HEK293 (cell line): ENCODE measurements around the gene ABHD8.

Experiments used
- OSR2 ChIP-seq: fragments of 450-650 bp; formaldehyde crosslinking; IDR thresholded peaks from 2 replicates; pipeline ENCODE4 v1.5.1; 2016; ENCODE audit warnings: missing biosample characterization, missing genetic modification characterization
- PRDM2 ChIP-seq: fragments of 450-650 bp; formaldehyde crosslinking; IDR thresholded peaks from 2 replicates; pipeline ENCODE4 v1.5.1; 2016; ENCODE audit warnings: missing biosample characterization, missing genetic modification characterization, borderline replicate concordance
- SALL2 ChIP-seq: fragments of 450-650 bp; formaldehyde crosslinking; IDR thresholded peaks from 2 replicates; pipeline ENCODE4 v1.5.0; 2017; ENCODE audit warnings: missing biosample characterization, mild to moderate bottlenecking, missing genetic modification characterization, borderline replicate concordance
- TSHZ1 ChIP-seq: fragments of 450-650 bp; formaldehyde crosslinking; IDR thresholded peaks from 2 replicates; pipeline ENCODE4 v1.5.1; 2016; ENCODE audit warnings: missing biosample characterization, missing genetic modification characterization, borderline replicate concordance
- ZNF114 ChIP-seq: fragments of 450-650 bp; formaldehyde crosslinking; IDR thresholded peaks from 2 replicates; pipeline ENCODE4 v1.5.0; 2017; ENCODE audit warnings: missing biosample characterization, missing genetic modification characterization
- ZNF140 ChIP-seq: fragments of 450-650 bp; formaldehyde crosslinking; IDR thresholded peaks from 2 replicates; pipeline ENCODE4 v1.5.1; 2016; ENCODE audit warnings: missing biosample characterization, missing genetic modification characterization
- ZNF18 ChIP-seq: fragments of 450-650 bp; formaldehyde crosslinking; IDR thresholded peaks from 2 replicates; pipeline ENCODE4 v1.5.1; 2016; ENCODE audit warnings: missing biosample characterization, missing genetic modification characterization
- ZNF292 ChIP-seq: fragments of 450-650 bp; formaldehyde crosslinking; IDR thresholded peaks from 2 replicates; pipeline ENCODE4 v1.5.1; 2016; ENCODE audit warnings: low read depth, missing biosample characterization, missing genetic modification characterization, borderline replicate concordance
- ZNF302 ChIP-seq: fragments of 450-650 bp; formaldehyde crosslinking; IDR thresholded peaks from 2 replicates; pipeline ENCODE4 v1.5.1; 2016; ENCODE audit warnings: missing biosample characterization, missing genetic modification characterization, low read depth
- TF ChIP-seq, protein P1 (sequence below): fragments of 450-650 bp; formaldehyde crosslinking; IDR thresholded peaks from 2 replicates; pipeline ENCODE4 v1.5.1; 2016; ENCODE audit warnings: missing biosample characterization, missing genetic modification characterization

- TF ChIP-seq ZNF114 (no peak), OSR2 (tag by site-specific recombination) (no peak), SALL2 (tag by site-specific recombination) (no peak), ZNF292 (tag by site-specific recombination) (no peak), PRDM2 (tag by site-specific recombination) (no peak), ZNF140 (tag by site-specific recombination) (no peak), TSHZ1 (tag by site-specific recombination) (no peak), ZNF302 (tag by site-specific recombination) (no peak), ZNF18 (tag by site-specific recombination) (no peak)
- TF ChIP-seq, protein P1, sequence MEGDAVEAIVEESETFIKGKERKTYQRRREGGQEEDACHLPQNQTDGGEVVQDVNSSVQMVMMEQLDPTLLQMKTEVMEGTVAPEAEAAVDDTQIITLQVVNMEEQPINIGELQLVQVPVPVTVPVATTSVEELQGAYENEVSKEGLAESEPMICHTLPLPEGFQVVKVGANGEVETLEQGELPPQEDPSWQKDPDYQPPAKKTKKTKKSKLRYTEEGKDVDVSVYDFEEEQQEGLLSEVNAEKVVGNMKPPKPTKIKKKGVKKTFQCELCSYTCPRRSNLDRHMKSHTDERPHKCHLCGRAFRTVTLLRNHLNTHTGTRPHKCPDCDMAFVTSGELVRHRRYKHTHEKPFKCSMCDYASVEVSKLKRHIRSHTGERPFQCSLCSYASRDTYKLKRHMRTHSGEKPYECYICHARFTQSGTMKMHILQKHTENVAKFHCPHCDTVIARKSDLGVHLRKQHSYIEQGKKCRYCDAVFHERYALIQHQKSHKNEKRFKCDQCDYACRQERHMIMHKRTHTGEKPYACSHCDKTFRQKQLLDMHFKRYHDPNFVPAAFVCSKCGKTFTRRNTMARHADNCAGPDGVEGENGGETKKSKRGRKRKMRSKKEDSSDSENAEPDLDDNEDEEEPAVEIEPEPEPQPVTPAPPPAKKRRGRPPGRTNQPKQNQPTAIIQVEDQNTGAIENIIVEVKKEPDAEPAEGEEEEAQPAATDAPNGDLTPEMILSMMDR (tag by site-specific recombination), result peak; percentile 99
These were observed 20.6 kb downstream of the ABHD8 start for GRCh38 chr19:17282488-17283125.
